Nephron (organoid): ENCODE measurements around the gene SLC22A17.

Experiments used
- H3K27ac Mint-ChIP-seq, 3 experiments: 2 replicates each; pipeline ENCODE4 v1.8.0; 2020; ENCODE audit warnings: mixed read lengths in 3 of 3, mild to moderate bottlenecking in 2 of 3, moderate library complexity in 1 of 3
- H3K27me3 Mint-ChIP-seq: 2 replicates; pipeline ENCODE4 v1.8.0; 2021; ENCODE audit warnings: low read depth, mild to moderate bottlenecking, moderate library complexity, mixed read lengths
- H3K36me3 Mint-ChIP-seq: 2 replicates; pipeline ENCODE4 v1.8.0; 2020; ENCODE audit warnings: low read depth, mixed read lengths
- H3K4me1 Mint-ChIP-seq: 2 replicates; pipeline ENCODE4 v1.8.0; 2020; ENCODE audit warnings: mixed read lengths
- H3K4me3 Mint-ChIP-seq, 3 experiments: 2 replicates each; pipeline ENCODE4 v1.8.0; 2020; ENCODE audit warnings: mild to moderate bottlenecking in 3 of 3, mixed read lengths in 3 of 3, moderate library complexity in 2 of 3
- H3K9me3 Mint-ChIP-seq: 2 replicates; pipeline ENCODE4 v1.8.0; 2020; ENCODE audit warnings: mixed read lengths
- CTCF ChIP-seq, 3 experiments: fragments of 200-600 bp; sonication (generic); IDR thresholded peaks; one replicate each; pipeline ENCODE4 v1.5.0; 2021; ENCODE audit warnings: antibody characterized with exemption in 3 of 3; ENCODE audit not compliant: unreplicated experiment in 3 of 3

Gene SLC22A17

GRCh38 chr14:23382731-23383440, 30.2 kb upstream of the SLC22A17 start:
- no peaks in the 10 kb centered on the region for H3K36me3 Mint-ChIP-seq
- H3K4me3 Mint-ChIP-seq = no peak overlapping the region
- TF ChIP-seq CTCF (IDR thresholded peaks at IDR 0.05; ENCODE audit: unreplicated experiment in 3 of 3) = no peak
- no peak overlapping the region for H3K27ac Mint-ChIP-seq
- H3K27me3 Mint-ChIP-seq = peaks cover 21% of the 10 kb centered on the region
- H3K9me3 Mint-ChIP-seq = no peaks in the 10 kb centered on the region
- H3K4me1 Mint-ChIP-seq = peaks cover 18% of the 10 kb centered on the region

GRCh38 chr14:23382276-23382675, 29.6 kb upstream of the SLC22A17 start:
- no peak overlapping the region for H3K4me3 Mint-ChIP-seq
- H3K36me3 Mint-ChIP-seq = no peaks in the 10 kb centered on the region
- no peak overlapping the region for H3K27ac Mint-ChIP-seq
- H3K4me1 Mint-ChIP-seq = peaks cover 18% of the 10 kb centered on the region
- no peaks in the 10 kb centered on the region for H3K9me3 Mint-ChIP-seq
- peaks cover 25% of the 10 kb centered on the region for H3K27me3 Mint-ChIP-seq
- TF ChIP-seq CTCF (IDR thresholded peaks at IDR 0.05; ENCODE audit: unreplicated experiment in 3 of 3) = no peak

GRCh38 chr14:23381871-23382270, 29.2 kb upstream of the SLC22A17 start:
- Mint-ChIP-seq H3K27ac (no peak overlapping the region), H3K27me3 (peaks cover 27% of the 10 kb centered on the region), H3K36me3 (no peaks in the 10 kb centered on the region), H3K4me1 (peaks cover 19% of the 10 kb centered on the region), H3K4me3 (no peak overlapping the region), H3K9me3 (no peaks in the 10 kb centered on the region)
- TF ChIP-seq CTCF (IDR thresholded peaks at IDR 0.05; ENCODE audit: unreplicated experiment in 3 of 3) = no peak

GRCh38 chr14:23380976-23381375, 28.3 kb upstream of the SLC22A17 start:
- Mint-ChIP-seq H3K4me3 (no peak overlapping the region), H3K27ac (peak overlapping the region in 2 of 3 experiments; percentile 27 to 46), H3K36me3 (no peaks in the 10 kb centered on the region), H3K9me3 (no peaks in the 10 kb centered on the region), H3K27me3 (peaks cover 27% of the 10 kb centered on the region), H3K4me1 (peaks cover 23% of the 10 kb centered on the region)
- no peak for TF ChIP-seq CTCF (IDR thresholded peaks at IDR 0.05; ENCODE audit: unreplicated experiment in 3 of 3)

GRCh38 chr14:23380197-23380914, 27.7 kb upstream of the SLC22A17 start:
- Mint-ChIP-seq H3K9me3 (no peaks in the 10 kb centered on the region), H3K4me3 (no peak overlapping the region), H3K27ac (peak overlapping the region in 2 of 3 experiments; percentile 27 to 46), H3K27me3 (peaks cover 27% of the 10 kb centered on the region), H3K36me3 (no peaks in the 10 kb centered on the region), H3K4me1 (peaks cover 23% of the 10 kb centered on the region)
- no peak for TF ChIP-seq CTCF (IDR thresholded peaks at IDR 0.05; ENCODE audit: unreplicated experiment in 3 of 3)
